C4-2B (cell line): ENCODE data around the gene PRKCI.

Source experiments
- ZFX ChIP-seq: fragments of 450-650 bp; IDR thresholded peaks from 2 replicates; pipeline ENCODE4 v1.6.1; 2017
- TF ChIP-seq, protein P1 (sequence below): fragments of 450-650 bp; conservative IDR thresholded peaks from 2 replicates; pipeline ENCODE4 v1.5.1; 2017; ENCODE audit warnings: mild to moderate bottlenecking

DNA sequence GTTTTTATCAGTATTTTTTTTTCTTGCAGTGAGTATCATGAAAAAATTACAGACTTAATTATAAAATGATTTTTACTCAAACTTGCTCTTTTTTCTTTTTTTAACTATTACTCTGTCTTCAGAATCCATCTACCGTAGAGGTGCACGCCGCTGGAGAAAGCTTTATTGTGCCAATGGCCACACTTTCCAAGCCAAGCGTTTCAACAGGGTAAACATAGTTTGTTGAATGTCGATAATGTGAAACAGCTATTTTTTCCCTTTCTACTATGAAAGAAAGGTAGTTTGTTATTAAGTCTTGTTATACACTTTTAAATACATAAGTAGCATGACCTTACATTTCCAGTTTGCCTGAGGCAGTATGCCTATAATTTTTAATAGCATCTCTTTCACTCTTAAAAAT, 45.6 kb downstream of the PRKCI start:
- TF ChIP-seq, protein P1, sequence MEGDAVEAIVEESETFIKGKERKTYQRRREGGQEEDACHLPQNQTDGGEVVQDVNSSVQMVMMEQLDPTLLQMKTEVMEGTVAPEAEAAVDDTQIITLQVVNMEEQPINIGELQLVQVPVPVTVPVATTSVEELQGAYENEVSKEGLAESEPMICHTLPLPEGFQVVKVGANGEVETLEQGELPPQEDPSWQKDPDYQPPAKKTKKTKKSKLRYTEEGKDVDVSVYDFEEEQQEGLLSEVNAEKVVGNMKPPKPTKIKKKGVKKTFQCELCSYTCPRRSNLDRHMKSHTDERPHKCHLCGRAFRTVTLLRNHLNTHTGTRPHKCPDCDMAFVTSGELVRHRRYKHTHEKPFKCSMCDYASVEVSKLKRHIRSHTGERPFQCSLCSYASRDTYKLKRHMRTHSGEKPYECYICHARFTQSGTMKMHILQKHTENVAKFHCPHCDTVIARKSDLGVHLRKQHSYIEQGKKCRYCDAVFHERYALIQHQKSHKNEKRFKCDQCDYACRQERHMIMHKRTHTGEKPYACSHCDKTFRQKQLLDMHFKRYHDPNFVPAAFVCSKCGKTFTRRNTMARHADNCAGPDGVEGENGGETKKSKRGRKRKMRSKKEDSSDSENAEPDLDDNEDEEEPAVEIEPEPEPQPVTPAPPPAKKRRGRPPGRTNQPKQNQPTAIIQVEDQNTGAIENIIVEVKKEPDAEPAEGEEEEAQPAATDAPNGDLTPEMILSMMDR = no peak
- no peak for TF ChIP-seq ZFX
